K562 (cell line): Measurements from ENCODE around the gene TOP3A. TPM values are rescaled to one million over a fixed set of nuclear protein-coding genes. Genes with fewer than 3 reads are reported as not detected.

ENCODE experiments used
- ATAC-seq: fragments of 200-7000 bp; cut with Tn5 transposase; 3 replicates; pipeline ENCODE4 v1.9.1; 2020; ENCODE audit warnings: moderate library complexity
- BruUV-seq: library from RNA; stranded (reverse); fragments of 400-500 nt; replicated peaks from 2 replicates; lab custom pipeline; 2021; lab: Mats Ljungman, UMichigan
- CTCF ChIA-PET: fragments of 300-600 bp; formaldehyde crosslinking; extraction: SDS; loops from one replicate; lab custom pipeline; 2021; ENCODE audit warnings: low intra/inter-chr PET ratio; lab: Yijun Ruan, JAX
- POLR2A ChIA-PET: fragments of 300-600, 350-650 bp; sonication (Branson Sonifier 250); formaldehyde crosslinking; extraction: SDS; loops from one replicate; lab custom pipeline; 2021; ENCODE audit warnings: antibody characterized with exemption, inconsistent platforms; lab: Yijun Ruan, JAX
- DNase-seq, 4 experiments: peaks; one replicate each; pipeline versions ENCODE4 v3.0.0 to v3.0.0-alpha.2; 2011 to 2018; ENCODE audit warnings: low spot score in 3 of 4, mixed read lengths in 3 of 4; ENCODE audit errors: extremely low read depth in 1 of 4
- FAIRE-seq: peaks from 2 replicates; lab custom pipeline; 2011; peaks lifted over from hg19 to GRCh38; lab: Jason Lieb, UNC
- H2AFZ ChIP-seq: 2 replicates; pipeline ENCODE4 v1.6.0; 2011; ENCODE audit warnings: low read depth, low read length, control low read depth, inconsistent platforms
- H3K27ac ChIP-seq: fragments of 200-600 bp; 3 replicates; pipeline ENCODE4 v1.8.0; 2011; ENCODE audit warnings: low read depth, mild to moderate bottlenecking, control low read depth, inconsistent platforms, low read length, moderate library complexity, mixed read lengths; ENCODE audit errors: extremely low read depth
- H3K27me3 ChIP-seq, 2 experiments: fragments of 300-600 bp in 1 of 2; 2 replicates in 1 of 2; 3 replicates in 1 of 2; pipeline versions ENCODE4 v1.6.0 to v1.8.0; 2011; ENCODE audit warnings: inconsistent platforms in 2 of 2, low read length in 2 of 2, mild to moderate bottlenecking in 1 of 2, mixed read lengths in 1 of 2, moderate library complexity in 1 of 2; ENCODE audit not compliant: control insufficient read depth in 2 of 2, insufficient read depth in 2 of 2
- H3K36me3 ChIP-seq: fragments of 300-600 bp; 3 replicates; pipeline ENCODE4 v1.8.0; 2011; ENCODE audit warnings: mild to moderate bottlenecking, low read length, inconsistent platforms; ENCODE audit not compliant: control insufficient read depth, insufficient read depth
- H3K4me1 ChIP-seq, 2 experiments: fragments of 200-600 bp in 1 of 2; replicated peaks in 1 of 2; 2 replicates in 1 of 2; 3 replicates in 1 of 2; pipeline versions ENCODE4 v1.5.1 to v1.8.0; 2011; ENCODE audit warnings: inconsistent platforms in 2 of 2, low read length in 2 of 2, mild to moderate bottlenecking in 1 of 2, mixed read lengths in 1 of 2, moderate library complexity in 1 of 2; ENCODE audit not compliant: control insufficient read depth in 2 of 2, insufficient read depth in 2 of 2
- H3K4me2 ChIP-seq: 2 replicates; pipeline ENCODE4 v1.6.1; 2011; ENCODE audit warnings: low read length, control low read depth, inconsistent platforms, mixed read lengths; ENCODE audit not compliant: insufficient read depth
- H3K4me3 ChIP-seq: fragments of 200-600 bp; sonication (generic), shearing (Covaris generic); 2 replicates; pipeline ENCODE4 v1.5.1; 2016; ENCODE audit warnings: control low read depth, inconsistent platforms
- H3K79me2 ChIP-seq: fragments of 200-600 bp; 3 replicates; pipeline ENCODE4 v1.8.0; 2011; ENCODE audit warnings: low read length, inconsistent platforms; ENCODE audit not compliant: control insufficient read depth, insufficient read depth
- H3K9ac ChIP-seq, 2 experiments: 2 replicates each; pipeline versions ENCODE4 v1.6.0 to v1.6.1; 2011; ENCODE audit warnings: low read depth in 2 of 2, low read length in 2 of 2, control low read depth in 1 of 2, inconsistent platforms in 1 of 2, mild to moderate bottlenecking in 1 of 2, mixed read lengths in 1 of 2; ENCODE audit not compliant: insufficient read depth in 1 of 2
- H3K9me1 ChIP-seq: one replicate; pipeline ENCODE4 v1.6.0; 2011; ENCODE audit warnings: inconsistent platforms, mild to moderate bottlenecking, low read length, moderate library complexity; ENCODE audit not compliant: control insufficient read depth, insufficient read depth
- H3K9me3 ChIP-seq: replicated peaks from 2 replicates; pipeline ENCODE4 v1.5.1; 2011; ENCODE audit warnings: low read depth, low read length, inconsistent platforms; ENCODE audit not compliant: control insufficient read depth, insufficient read depth
- H4K20me1 ChIP-seq: replicated peaks from 2 replicates; pipeline ENCODE4 v1.6.1; 2011; ENCODE audit warnings: low read length, inconsistent platforms, mixed read lengths; ENCODE audit not compliant: control insufficient read depth, insufficient read depth
- HCFC1 ChIP-seq: IDR thresholded peaks from 2 replicates; pipeline ENCODE4 v1.6.1; 2012; ENCODE audit warnings: low read depth, low read length, improper control_type of control experiment
- TFAP4 ChIP-seq: sonication (generic); formaldehyde crosslinking; IDR thresholded peaks from 2 replicates; pipeline ENCODE4 v1.8.0; 2022; ENCODE audit warnings: missing genetic modification reagents, mild to moderate bottlenecking, moderate library complexity, borderline replicate concordance
- WGBS: fragments of 100-300 bp; shearing (Covaris generic); methylation state at CpG from one replicate; pipeline ENCODE4 v1.1.6; 2016; ENCODE audit warnings: low coverage, mixed read lengths; ENCODE audit not compliant: insufficient coverage; ENCODE audit errors: missing lambda C conversion rate; 5-methylcytosine and 5-hydroxymethylcytosine counted together
- in situ Hi-C: fragments of 300-500 bp; cut with MboI; formaldehyde crosslinking; loops from 4 replicates; pipeline ENCODE4 v1.15.0; 2018; ENCODE audit warnings: inconsistent platforms, mixed read lengths
- intact Hi-C: fragments of 100-400 bp; cut with micrococcal nuclease; formaldehyde crosslinking; loops from 2 replicates; pipeline ENCODE4 v1.14.2; 2022
- polyA plus RNA-seq, 8 experiments: library from polyadenylated mRNA; depleted of rRNA in 4 of 8; stranded (reverse) in 5 of 8; unstranded in 3 of 8; fragments of >200 nt; fragmentation: Nextera tagmentation in 2 of 8; fragmentation: Illumina TruSeq in 1 of 8; extraction: Ambion mirVana in 2 of 8; extraction: Trizol in 1 of 8; gene quantifications; 2 replicates each; pipeline versions ENCODE4 v1.2.1 to v1.2.3, GENCODE V29; 2011 to 2014; ENCODE audit warnings: inconsistent platforms in 1 of 8, missing spikeins in 1 of 8
- total RNA-seq, 7 experiments: library from RNA; depleted of rRNA in 6 of 7; stranded (reverse); fragments of >200 nt in 6 of 7; fragmentation: Illumina TruSeq in 2 of 7; extraction: Trizol in 2 of 7; gene quantifications; 2 replicates each; pipeline versions ENCODE4 v1.2.1 to v1.2.3, GENCODE V29; 2011 to 2021; ENCODE audit warnings: low replicate concordance in 1 of 7

Gene TOP3A
- total and polyA plus RNA-seq, 9 of the 15 experiments (the other 6 are each of a cell fraction or from before 2014, with no cell fraction given) = 5.2 to 49.7 (median 24.7) TPM

DNA sequence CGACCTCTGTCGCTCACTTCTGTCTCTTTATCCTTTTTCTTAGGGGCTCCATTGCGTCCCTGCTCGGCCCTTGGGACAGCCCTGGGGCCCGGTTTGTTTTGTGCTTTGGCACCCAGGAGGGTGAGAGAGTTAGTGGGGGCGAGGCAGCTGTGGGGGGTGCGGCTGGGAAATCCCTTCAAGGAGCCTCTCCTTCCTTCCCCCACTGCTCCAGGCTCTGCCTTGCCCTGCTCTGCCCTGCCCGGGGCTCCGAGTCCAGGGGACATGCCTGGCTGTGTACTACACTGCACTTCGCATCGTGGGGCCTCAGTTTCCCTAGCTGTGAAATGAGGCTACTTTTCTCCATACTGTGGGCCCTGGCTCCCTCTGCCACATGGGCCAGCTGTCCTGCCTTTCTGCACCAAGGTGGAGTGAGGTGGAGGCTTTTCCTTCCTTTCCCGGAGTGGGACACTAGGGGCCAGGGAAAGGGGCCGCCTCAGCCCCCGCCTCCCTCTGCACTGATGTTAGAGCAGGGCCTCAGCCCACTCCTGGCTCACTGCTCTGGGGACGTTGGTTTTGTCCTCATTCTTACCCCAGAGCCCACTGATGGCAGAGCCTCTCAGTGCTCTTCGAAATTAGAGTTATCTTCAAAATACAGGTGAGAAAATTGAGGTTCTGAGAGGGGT is 88.4 kb downstream of the TOP3A start:
- in situ Hi-C loops (no loop called here), intact Hi-C loops (no loop called here)
- 36% methylated on average over 10 of the region's 16 CpGs for WGBS
- H3K9me1 ChIP-seq = no peaks in the 10 kb centered on the region
- H3K79me2 ChIP-seq = peaks cover 8% of the 10 kb centered on the region; the same call in 2 of the 3 replicates
- peak overlapping the region; percentile 65 for H3K4me3 ChIP-seq
- H3K4me1 ChIP-seq = peaks cover 4 to 38% of the 10 kb centered on the region in 2 experiments; a peak in 3 of 5 replicates
- CTCF ChIA-PET = no interaction called here
- POLR2A ChIA-PET = no interaction called here
- peak overlapping the region; percentile 81 for H2AFZ ChIP-seq
- H3K27me3 ChIP-seq = no peaks in the 10 kb centered on the region
- peak overlapping the region; percentile 73 to 92 for H3K9ac ChIP-seq
- BruUV-seq = TSS peak; percentile 60
- no peak for TF ChIP-seq HCFC1
- 0 out of 2 replicates have a peak, but pooled peaks have one; percentile 26 for TF ChIP-seq TFAP4 (CRISPR knock-in tag)
- DNase-seq (no peak), ATAC-seq (no peak), FAIRE-seq (no peak)
- no peaks in the 10 kb centered on the region for H3K36me3 ChIP-seq
- no peaks in the 10 kb centered on the region for H3K9me3 ChIP-seq
- H4K20me1 ChIP-seq = no peaks in the 10 kb centered on the region
- peak overlapping the region; percentile 85 for H3K4me2 ChIP-seq
- H3K27ac ChIP-seq = peak overlapping the region; percentile 48; the same call in 2 of the 3 replicates
